NB4 (cell line): ENCODE measurements around the gene TSC22D1.

Experiments
- DNase-seq: peaks from one replicate; pipeline ENCODE4 v3.0.0; 2010; ENCODE audit warnings: low read depth
- H3K4me3 ChIP-seq: one replicate; pipeline ENCODE4 v1.5.1; 2011; ENCODE audit warnings: mild to moderate bottlenecking, low read depth, low read length, moderate library complexity
- MAX ChIP-seq: IDR thresholded peaks from 2 replicates; pipeline ENCODE4 v1.6.1; 2011; ENCODE audit warnings: low read depth, low read length
- MYC ChIP-seq: IDR thresholded peaks from 2 replicates; pipeline ENCODE4 v1.6.1; 2011; ENCODE audit warnings: low read depth, low read length
- POLR2A ChIP-seq: IDR thresholded peaks from 2 replicates; pipeline ENCODE4 v1.6.1; 2011; ENCODE audit warnings: mild to moderate bottlenecking; ENCODE audit not compliant: insufficient read length; ENCODE audit errors: extremely low read depth
- TF ChIP-seq, protein P1 (sequence below): IDR thresholded peaks from one replicate; pipeline ENCODE4 v1.5.1; 2012; ENCODE audit warnings: low read depth, low read length

Gene TSC22D1

DNA sequence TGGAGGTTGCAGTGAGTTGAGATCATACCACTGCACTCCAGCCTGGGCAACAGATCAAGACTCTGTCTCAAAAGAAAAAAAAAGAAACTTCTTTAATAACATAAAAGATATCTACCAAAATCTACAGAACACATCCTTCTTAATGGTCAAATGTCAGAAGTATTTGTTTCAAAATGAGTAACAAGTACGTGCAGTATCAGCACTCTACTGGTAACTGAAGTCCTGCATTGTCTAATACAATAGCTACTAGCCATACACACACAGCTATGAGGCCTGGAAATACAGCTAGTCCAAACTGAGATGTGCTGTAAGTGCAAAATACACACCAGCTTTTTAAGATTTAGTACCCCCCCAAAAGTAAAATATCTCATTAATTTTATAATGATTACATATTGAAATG lies 88.1 kb downstream of the TSC22D1 start:
- TF ChIP-seq MAX (no peak), MYC (no peak), POLR2A (no peak)
- TF ChIP-seq, protein P1, sequence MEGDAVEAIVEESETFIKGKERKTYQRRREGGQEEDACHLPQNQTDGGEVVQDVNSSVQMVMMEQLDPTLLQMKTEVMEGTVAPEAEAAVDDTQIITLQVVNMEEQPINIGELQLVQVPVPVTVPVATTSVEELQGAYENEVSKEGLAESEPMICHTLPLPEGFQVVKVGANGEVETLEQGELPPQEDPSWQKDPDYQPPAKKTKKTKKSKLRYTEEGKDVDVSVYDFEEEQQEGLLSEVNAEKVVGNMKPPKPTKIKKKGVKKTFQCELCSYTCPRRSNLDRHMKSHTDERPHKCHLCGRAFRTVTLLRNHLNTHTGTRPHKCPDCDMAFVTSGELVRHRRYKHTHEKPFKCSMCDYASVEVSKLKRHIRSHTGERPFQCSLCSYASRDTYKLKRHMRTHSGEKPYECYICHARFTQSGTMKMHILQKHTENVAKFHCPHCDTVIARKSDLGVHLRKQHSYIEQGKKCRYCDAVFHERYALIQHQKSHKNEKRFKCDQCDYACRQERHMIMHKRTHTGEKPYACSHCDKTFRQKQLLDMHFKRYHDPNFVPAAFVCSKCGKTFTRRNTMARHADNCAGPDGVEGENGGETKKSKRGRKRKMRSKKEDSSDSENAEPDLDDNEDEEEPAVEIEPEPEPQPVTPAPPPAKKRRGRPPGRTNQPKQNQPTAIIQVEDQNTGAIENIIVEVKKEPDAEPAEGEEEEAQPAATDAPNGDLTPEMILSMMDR = no peak
- no peak overlapping the region for H3K4me3 ChIP-seq
- DNase-seq = no peak

- no peak overlapping the region for H3K4me3 ChIP-seq
- no peak for TF ChIP-seq POLR2A
- no peak for TF ChIP-seq MYC
- TF ChIP-seq, protein P1 = no peak
- no peak for TF ChIP-seq MAX
- DNase-seq = no peak
Observed at GRCh38 chr13:44484562-44485138, 91.5 kb downstream of the TSC22D1 start.

DNA sequence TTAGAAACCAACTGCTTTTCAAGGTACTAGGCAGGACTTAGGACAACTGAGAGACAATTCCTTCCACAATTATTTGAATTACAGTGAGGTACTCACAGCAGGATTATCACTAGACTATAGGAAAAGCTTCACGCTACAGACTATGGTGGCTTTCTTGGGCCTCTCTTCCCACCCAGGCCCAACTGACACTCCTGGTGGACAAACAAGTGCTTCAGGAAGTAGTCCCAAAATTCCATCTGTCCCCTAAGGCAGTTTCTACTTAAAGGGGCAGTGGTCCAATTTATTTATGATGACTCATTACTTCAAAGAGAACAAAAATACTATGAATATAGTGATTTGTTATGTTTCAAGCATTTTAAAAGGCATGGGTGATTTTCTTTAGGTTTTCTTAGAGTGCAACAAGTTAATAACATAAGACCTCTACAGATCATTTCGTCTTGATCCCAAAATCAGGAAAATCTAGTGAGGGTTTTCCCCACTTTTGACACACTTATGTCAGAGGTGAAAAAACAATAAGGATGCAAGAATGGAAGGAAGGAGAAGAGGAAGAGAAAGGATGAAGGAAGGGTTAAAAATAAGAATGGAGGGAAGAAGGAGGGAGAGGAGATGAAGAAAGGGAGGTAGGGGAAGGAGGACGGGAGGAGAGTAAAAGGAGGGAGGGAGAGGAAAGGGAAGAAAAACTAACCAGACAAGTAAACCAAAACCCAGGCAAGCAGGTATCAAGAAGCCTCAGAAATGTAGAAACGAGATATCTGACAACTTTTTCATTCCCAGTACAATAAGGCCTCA lies 101.8 kb downstream of the TSC22D1 start:
- TF ChIP-seq, protein P1 = no peak
- TF ChIP-seq POLR2A = no peak
- no peak for TF ChIP-seq MYC
- TF ChIP-seq MAX = no peak
- DNase-seq = no peak
- H3K4me3 ChIP-seq = no peak overlapping the region

DNA sequence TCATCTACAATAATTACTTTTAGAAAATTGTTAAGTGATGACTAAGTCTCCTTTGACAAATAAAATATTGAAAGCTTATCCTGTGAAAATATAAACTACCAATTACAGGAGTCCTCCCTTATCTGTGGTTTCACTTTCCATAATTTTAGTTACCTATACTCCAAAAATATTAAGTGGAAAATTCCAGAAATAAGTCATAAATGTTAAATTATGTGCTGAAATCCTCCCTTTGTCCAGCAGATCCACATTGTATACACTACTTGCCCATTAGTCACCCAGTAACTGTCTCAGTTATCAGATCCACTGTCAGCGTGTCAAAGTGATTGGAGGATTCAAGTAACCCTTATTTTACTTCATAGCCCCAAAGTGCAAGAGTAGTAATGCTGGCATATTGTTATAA lies 104.4 kb downstream of the TSC22D1 start:
- DNase-seq = no peak
- no peak overlapping the region for H3K4me3 ChIP-seq
- TF ChIP-seq POLR2A = no peak
- TF ChIP-seq MAX = no peak
- TF ChIP-seq MYC = no peak

- H3K4me3 ChIP-seq = no peak overlapping the region
- TF ChIP-seq, protein P1 = peak; percentile 19
- no peak for TF ChIP-seq POLR2A
- TF ChIP-seq MAX = no peak
- no peak for TF ChIP-seq MYC
- DNase-seq = peak; percentile 48
Observed at GRCh38 chr13:44470638-44471562, 105.2 kb downstream of the TSC22D1 start.

DNA sequence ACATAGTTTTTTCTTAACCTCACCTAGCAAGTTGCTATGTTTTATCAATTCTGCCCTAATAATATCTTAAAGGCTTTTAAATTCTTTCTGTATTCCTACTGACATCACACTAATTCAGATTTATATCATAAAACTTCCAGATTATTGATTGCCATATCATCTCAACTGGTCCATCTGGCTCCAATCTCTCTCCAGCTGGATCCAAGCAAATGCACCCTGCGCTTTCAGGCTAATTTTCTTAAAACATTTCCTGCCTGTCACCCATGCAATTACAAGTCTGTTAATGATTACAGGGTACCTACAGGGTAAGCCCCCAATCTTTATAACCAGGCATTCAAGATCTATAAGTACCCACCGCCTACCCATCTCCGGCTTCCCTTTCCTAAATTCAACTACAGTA lies 107.3 kb downstream of the TSC22D1 start:
- TF ChIP-seq POLR2A (no peak), MAX (no peak), MYC (no peak)
- TF ChIP-seq, protein P1 = no peak
- H3K4me3 ChIP-seq = no peak overlapping the region
- DNase-seq = no peak
